ENCODE data around the gene BCL6. TPM values are rescaled to one million over a fixed set of nuclear protein-coding genes. Genes with fewer than 3 reads are reported as not detected.

The BCL6 gene
- total and polyA plus RNA-seq, 2 of the 8 experiments (the other 6 are each of a cell fraction or from before 2014, with no cell fraction given): 5.7 to 10.4 TPM

GRCh38 chr3:187725653-187726370 is 19.5 kb downstream of the BCL6 start:
- Histone ChIP-seq H4K5ac (ENCODE audit: insufficient read length, low read depth, low read length) (no peak overlapping the region), H2AFZ (ENCODE audit: low read length) (no peak overlapping the region), H3K4me3 (ENCODE audit: extremely low read depth in 1 of 4, insufficient read depth in 2 of 4, low read depth in 3 of 4, low read length in 4 of 4) (no peak overlapping the region), H3K36me3 (ENCODE audit: control insufficient read depth in 2 of 4, insufficient read depth in 4 of 4, low read length in 3 of 4) (peaks cover 8 to 73% (median 36%) of the 10 kb centered on the region in 4 experiments; a peak in 6 of 8 replicates), H3K79me2 (ENCODE audit: control insufficient read depth in 1 of 2, insufficient read depth in 2 of 2, low read length in 2 of 2) (no peaks in the 10 kb centered on the region), H3K4me1 (replicated peaks in 1 of 4; ENCODE audit: control insufficient read depth in 3 of 4, insufficient read depth in 4 of 4, low read length in 3 of 4) (peaks cover 0 to 3% (median 0%) of the 10 kb centered on the region in 4 experiments; a peak in 2 of 7 replicates), H3K23ac (ENCODE audit: insufficient read length) (no peak overlapping the region), H3K79me1 (ENCODE audit: low read depth, low read length) (no peaks in the 10 kb centered on the region), H3K56ac (replicated peaks; ENCODE audit: insufficient read length, low read depth, low read length) (no peak overlapping the region), H4K8ac (ENCODE audit: extremely low read depth, insufficient read depth, low read length) (no peak overlapping the region), H4K20me1 (replicated peaks in 1 of 2; ENCODE audit: control insufficient read depth in 1 of 2, insufficient read depth in 2 of 2, low read length in 2 of 2) (no peaks in the 10 kb centered on the region), H2BK15ac (ENCODE audit: low read length) (no peak overlapping the region), H2BK5ac (ENCODE audit: low read depth, low read length) (no peak overlapping the region), H3K14ac (ENCODE audit: insufficient read length) (no peak overlapping the region), H3K27me3 (replicated peaks in 1 of 4; ENCODE audit: control insufficient read depth in 3 of 4, extremely low read depth in 1 of 4, insufficient read depth in 3 of 4, low read length in 3 of 4) (no peaks in the 10 kb centered on the region), H2AK5ac (ENCODE audit: low read depth, low read length) (no peak overlapping the region), H3K18ac (ENCODE audit: extremely low read depth, low read length) (no peak overlapping the region), H3K9me3 (ENCODE audit: insufficient read depth in 2 of 2, low read depth in 1 of 2, low read length in 1 of 2) (no peaks in the 10 kb centered on the region), H4K91ac (replicated peaks; ENCODE audit: insufficient read length, low read length) (no peak overlapping the region), H2BK12ac (ENCODE audit: low read depth, low read length) (no peak overlapping the region), H2BK120ac (replicated peaks; ENCODE audit: low read depth, low read length) (no peak overlapping the region), H3K23me2 (ENCODE audit: low read depth, low read length) (no peaks in the 10 kb centered on the region), H3K4ac (replicated peaks; ENCODE audit: insufficient read length, low read depth, low read length) (no peak overlapping the region), H3K4me2 (ENCODE audit: insufficient read depth in 1 of 2, low read depth in 2 of 2, low read length in 2 of 2) (no peak overlapping the region), H2BK20ac (ENCODE audit: low read length) (no peak overlapping the region), H3K9ac (replicated peaks in 1 of 4; ENCODE audit: extremely low read depth in 1 of 4, low read depth in 3 of 4, low read length in 3 of 4) (no peak overlapping the region), H3K27ac (ENCODE audit: low read depth, low read length) (no peak overlapping the region)
- 83% methylated on average over 7 of the region's 7 CpGs; no CpG with 5 or more reads in 1 of the 2 experiments for WGBS, 2 experiments (ENCODE audit: extremely low coverage in 1 of 2, insufficient coverage in 1 of 2, insufficient read length in 1 of 2, insufficient replicate concordance in 2 of 2, low coverage in 1 of 2, low lambda C conversion rate in 2 of 2, missing lambda C conversion rate in 1 of 2)
- no peak for FAIRE-seq
- CTCF ChIA-PET (ENCODE audit: partially characterized antibody): interaction anchor here (0.7 to 1.1 kb wide), 2 partner anchors 10 to 13 kb away, joined by 3 to 5 read pairs; no protein-coding TSS in a partner anchor
- POLR2A ChIA-PET (ENCODE audit: partially characterized antibody): no interaction called here
- no peak for DNase-seq (ENCODE audit: low read depth in 1 of 2, low spot score in 2 of 2)
- TF ChIP-seq CHD2 (IDR thresholded peaks at IDR 0.05; ENCODE audit: low read length) (no peak), JUN (IDR thresholded peaks at IDR 0.05; ENCODE audit: low read depth, low read length) (no peak), RFX5 (IDR thresholded peaks at IDR 0.05; ENCODE audit: borderline replicate concordance, low read depth, low read length) (no peak), TAF1 (IDR thresholded peaks at IDR 0.05; ENCODE audit: low read depth, low read length) (no peak), POLR2AphosphoS5 (IDR thresholded peaks at IDR 0.05; ENCODE audit: low read depth, low read length) (no peak), ZNF274 (IDR thresholded peaks at IDR 0.05; ENCODE audit: borderline replicate concordance, extremely low read depth, low read length) (no peak), EGR1 (IDR thresholded peaks at IDR 0.05; ENCODE audit: borderline replicate concordance, low read depth, low read length) (no peak), MAFK (IDR thresholded peaks at IDR 0.05; ENCODE audit: low read depth, low read length) (no peak), CREB1 (IDR thresholded peaks at IDR 0.05) (no peak), PHF8 (conservative IDR thresholded peaks at IDR 0.05; ENCODE audit: low read depth, low read length) (no peak), CTBP2 (IDR thresholded peaks at IDR 0.05; ENCODE audit: borderline replicate concordance, insufficient read depth, insufficient read length, low read length) (no peak), KDM1A (IDR thresholded peaks at IDR 0.05; ENCODE audit: borderline replicate concordance, low read length) (no peak), POLR2A (IDR thresholded peaks at IDR 0.05; ENCODE audit: control extremely low read depth in 1 of 2, low read depth in 2 of 2, low read length in 2 of 2) (no peak), CBX8 (IDR thresholded peaks at IDR 0.05; ENCODE audit: borderline replicate concordance, low read depth, low read length) (no peak)
